ENCODE data around the gene RAB40A.
A peak's percentile ranks its signal among the peaks of the same experiment; 100 is the strongest.

RAB40A gene, protein sequence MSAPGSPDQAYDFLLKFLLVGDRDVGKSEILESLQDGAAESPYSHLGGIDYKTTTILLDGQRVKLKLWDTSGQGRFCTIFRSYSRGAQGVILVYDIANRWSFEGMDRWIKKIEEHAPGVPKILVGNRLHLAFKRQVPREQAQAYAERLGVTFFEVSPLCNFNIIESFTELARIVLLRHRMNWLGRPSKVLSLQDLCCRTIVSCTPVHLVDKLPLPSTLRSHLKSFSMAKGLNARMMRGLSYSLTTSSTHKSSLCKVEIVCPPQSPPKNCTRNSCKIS

GRCh38 chrX:103519389-103519788 is at the start of gene RAB40A:
RAB40A (minus strand) TSS chrX:103519489; CDS start chrX:103500756, 18,733 bp downstream.
- no peak for DNase-seq

DNA sequence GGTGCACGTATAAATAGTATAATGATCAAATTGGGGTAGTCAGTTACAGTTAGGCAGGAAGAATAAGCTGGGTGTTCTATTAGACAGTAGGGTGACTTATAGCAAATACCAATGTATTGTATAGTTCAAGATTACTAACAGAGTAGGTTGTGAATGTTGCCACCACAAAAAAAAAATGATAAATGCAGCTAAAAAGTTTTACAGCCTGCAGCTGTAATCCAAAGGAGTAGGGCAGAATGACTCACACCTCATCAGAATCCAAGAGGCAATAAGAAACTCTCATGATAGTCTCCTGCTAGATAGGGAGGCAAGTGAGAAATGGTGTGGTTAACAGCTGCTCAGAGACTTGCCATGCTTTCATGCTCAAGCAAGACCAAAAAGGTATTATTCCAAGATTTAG is 46.5 kb upstream of the RAB40A start:
- DNase-seq, result no peak

DNA sequence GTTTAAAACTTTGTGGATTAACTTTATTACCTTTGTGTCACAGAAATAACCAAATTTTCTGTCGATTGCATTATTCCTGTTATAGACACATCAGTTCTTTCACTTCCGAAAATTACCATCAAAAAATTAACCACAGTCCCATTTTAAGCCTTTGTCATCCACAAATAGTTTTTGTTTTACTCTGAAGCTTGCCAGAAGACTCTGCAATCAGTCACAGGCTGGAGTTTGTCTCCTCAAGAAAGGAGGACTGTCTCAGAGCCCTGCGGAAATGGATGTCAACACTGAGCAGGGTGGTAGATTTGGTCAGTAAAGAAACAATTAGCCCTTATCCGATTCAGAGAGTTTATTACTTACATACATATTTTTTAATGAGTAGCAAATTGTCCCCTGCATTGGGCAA is 45.9 kb upstream of the RAB40A start:
- DNase-seq, result no peak

DNA sequence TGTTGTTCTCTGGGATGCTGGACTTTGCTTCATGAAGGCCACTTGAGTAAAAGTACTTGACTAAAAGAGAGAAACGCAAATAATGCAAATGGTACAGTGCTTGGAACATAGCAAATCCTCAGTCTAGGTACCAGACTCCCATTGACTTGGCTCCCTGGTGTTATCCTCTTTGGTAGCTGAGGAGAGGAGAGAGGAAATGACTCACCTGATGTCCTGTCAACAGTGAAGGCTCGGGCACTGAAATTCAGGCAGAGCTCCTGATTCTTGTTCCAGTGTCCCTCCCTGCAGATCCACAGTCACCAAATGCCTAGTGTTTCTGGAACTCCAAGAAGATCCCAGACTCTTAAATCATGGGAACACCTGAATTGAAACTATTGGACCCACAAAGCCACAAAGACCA is 43.5 kb upstream of the RAB40A start:
- DNase-seq, result no peak

GRCh38 chrX:103560256-103560655 is 41.0 kb upstream of the RAB40A start:
- DNase-seq, result no peak

DNA sequence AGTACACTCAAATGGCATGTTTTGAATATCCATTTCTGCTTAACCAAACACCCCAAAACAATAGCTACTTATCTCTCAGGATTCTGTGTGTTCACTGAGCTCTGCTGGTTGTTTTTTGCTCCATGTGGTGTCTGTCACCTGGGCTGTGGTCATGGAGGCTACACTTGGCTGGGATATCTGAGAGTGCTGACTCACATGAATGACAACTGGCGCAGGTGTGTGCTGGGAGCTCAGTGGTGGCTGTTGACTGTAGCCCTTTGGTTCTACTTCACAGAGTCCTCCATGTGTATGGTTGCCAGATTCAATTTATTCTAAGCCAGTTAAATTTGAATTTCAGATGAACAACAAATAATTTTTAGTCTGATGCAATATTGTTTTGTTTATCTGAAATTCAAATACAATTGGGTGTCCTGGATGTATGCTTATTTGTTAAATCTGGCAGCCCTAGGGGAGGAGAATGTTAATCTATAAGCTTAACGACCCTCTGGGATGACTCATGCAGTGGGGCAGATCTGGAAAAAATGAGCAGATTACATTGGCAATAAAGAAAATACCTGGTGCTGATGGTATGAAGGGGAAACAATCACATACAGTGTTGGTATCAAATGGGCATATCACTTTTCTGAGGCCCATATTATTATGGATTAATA is 37.8 kb upstream of the RAB40A start:
- no peak for DNase-seq

- DNase-seq, result peak; percentile 73
Measured at GRCh38 chrX:103554687-103555424, 35.6 kb upstream of the RAB40A start.

- no peak for DNase-seq
Measured at GRCh38 chrX:103552236-103552635, 32.9 kb upstream of the RAB40A start.

GRCh38 chrX:103550415-103551051 is 31.2 kb upstream of the RAB40A start:
- no peak for DNase-seq

DNA sequence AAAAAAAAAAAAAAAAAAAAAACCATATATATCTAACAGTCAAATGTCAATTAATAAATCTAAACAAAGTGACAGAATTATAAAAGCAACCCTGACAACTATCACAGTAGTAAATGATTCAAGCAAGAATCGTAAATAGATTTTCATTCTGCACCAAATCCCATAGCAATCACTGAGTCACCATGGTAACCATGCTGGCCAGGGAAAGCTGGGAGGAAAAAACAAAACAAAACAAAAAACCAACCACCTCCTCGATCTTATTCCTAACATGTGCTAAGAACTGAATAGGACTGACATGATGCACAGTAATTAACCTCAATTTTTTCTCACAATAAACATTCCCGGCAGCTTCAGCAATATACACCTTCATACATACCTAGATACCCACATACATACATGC is 30.6 kb upstream of the RAB40A start:
- DNase-seq, result no peak

DNA sequence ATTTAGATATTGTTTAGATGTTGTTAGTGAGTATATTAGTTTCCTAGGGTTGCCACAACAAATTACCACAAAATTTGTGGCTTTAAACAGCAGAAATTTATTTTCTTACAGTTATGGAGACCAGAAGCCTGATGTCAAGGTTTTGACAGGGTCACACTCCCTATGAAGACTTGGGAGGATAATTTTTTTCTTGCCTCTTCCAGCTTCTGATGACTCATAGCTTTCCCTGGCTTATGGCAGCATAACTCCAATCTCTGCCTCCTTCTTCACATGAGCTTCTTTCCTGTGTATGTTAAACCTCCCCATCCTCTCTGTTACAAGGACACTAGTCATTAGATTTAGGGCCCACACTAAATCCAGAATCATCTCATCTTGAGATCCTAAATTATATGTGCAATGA is 20.9 kb upstream of the RAB40A start:
- DNase-seq, result no peak

GRCh38 chrX:103539695-103540094 is 20.4 kb upstream of the RAB40A start:
- DNase-seq, result no peak

GRCh38 chrX:103538728-103539127 is 19.4 kb upstream of the RAB40A start:
- DNase-seq, result no peak

DNA sequence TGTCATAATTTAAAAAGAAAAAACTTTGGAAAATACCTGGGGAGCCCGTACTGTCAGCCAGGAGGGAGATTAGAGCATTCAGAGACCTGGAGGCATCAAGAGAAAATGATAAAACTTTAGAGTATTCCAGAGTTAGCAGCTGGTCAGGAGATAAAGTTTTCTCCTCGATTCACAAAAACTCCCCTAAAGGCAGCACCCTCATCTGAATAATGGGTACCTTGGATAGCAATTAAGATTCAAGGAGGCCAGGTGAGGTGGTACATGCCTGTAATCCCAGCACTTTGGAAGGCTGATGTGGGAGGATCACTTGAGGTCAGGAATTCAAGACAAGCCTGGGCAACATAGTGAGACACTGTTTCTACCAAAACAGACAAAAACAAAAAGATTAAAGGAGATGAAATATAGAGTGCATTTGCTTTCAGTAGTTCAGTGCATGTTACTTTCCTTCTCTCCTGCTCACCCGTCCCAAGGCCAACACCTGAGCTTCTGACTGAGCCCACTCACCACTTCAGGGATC is 18.6 kb upstream of the RAB40A start:
- DNase-seq, result no peak

DNA sequence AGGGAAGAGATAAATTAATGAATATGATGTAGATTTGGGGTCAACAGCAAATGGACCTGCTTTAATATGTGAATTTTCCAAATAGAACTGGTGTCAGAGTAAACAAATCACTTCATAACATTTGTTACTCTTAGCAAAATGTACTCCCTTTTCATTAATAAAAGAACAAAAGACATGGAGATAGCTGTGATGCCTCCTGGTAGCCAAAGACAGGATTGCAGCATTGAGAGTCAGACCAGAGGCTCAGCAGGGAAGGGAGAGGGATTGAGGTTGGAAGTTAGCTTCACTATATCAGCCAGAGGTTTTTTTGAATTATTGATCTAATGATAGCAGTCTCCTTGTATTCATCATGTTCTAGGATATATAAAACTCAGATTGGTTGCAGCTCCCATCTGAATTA is 17.4 kb upstream of the RAB40A start:
- no peak for DNase-seq

DNA sequence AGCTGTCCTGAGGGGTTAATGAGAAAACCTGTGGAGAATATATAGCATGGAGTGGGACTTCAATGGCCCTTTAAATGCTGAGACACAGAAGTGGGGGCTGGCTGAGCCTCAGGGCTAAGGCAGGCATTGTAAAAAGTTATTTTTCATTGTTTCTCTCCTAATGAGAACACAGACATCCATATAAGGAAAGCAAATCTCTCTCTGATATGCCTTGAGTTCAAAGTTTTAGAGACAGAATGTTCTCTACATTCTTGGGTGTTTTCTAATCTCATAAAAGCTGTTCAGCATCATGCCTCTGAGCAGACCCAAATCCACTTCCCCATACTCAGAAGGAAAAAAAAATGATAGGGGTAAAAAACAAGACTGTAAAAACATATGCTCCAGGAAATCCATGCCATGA is 16.8 kb upstream of the RAB40A start:
- no peak for DNase-seq

- DNase-seq, result no peak
Measured at GRCh38 chrX:103535206-103535605, 15.9 kb upstream of the RAB40A start.

DNA sequence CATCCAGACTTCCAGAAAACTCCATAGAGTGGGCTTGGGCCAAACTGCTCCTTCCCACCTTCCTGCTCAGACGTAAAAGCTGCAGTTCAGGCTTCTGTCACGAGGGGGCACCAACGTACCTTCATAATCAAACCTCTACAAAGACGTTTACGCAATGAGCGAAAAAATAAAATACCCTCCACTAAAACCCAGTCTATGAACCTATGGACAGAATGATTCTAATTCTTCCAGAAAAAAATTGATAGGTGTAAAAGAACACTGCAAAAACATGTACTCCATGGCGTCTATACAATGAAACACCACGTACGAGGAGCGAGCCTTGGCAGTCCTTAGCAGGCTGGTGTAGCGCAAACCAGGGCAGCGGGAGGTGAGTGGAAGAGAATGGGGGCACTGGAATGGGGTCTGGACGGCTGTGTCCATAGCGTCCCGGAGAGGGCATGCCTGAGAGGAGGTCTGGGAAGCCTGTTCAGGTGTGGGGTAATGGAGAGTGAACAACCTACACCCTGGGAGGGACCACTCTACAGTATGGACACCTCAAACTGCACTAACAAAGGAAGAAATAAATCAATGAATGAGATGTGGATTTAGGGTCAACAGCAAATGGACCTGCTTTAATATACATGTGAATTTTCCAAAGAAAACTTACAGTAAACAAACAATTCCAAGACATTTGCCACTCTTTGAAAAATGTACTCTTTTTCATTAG is 14.4 kb upstream of the RAB40A start:
- peak; percentile 66 for DNase-seq

DNA sequence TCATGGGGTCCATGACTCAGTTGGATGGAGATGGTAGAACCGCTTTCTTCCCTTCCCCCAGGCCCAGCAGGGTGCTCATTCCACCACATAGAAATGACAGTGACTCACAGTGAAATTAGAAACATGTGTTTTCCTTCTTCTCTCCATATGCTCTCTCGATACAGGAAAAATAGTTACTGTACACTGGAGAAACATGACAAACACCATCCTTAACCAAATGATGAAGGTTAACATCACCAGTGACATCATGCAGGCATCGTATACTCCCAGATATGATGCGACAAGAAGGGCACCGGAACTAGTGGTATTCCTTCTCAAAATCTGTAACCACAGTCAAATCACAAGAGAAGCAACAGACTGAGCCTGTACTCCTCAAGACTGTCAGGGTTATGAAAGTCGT is 11.7 kb upstream of the RAB40A start:
- no peak for DNase-seq

GRCh38 chrX:103530545-103530944 is 11.3 kb upstream of the RAB40A start:
- no peak for DNase-seq

GRCh38 chrX:103529550-103529949 is 10.3 kb upstream of the RAB40A start:
- DNase-seq, result no peak

GRCh38 chrX:103524747-103525146 is 5.5 kb upstream of the RAB40A start:
- no peak for DNase-seq

- no peak for DNase-seq
Measured at GRCh38 chrX:103523605-103524004, 4.3 kb upstream of the RAB40A start.

Measured in CD4-positive, alpha-beta T cell treated with Interleukin-10 for 1 hour (primary cell).